Nephron (organoid): Measurements from ENCODE around the gene GNB1L.

ENCODE experiments used
- H3K27ac Mint-ChIP-seq, 3 experiments: 2 replicates each; pipeline ENCODE4 v1.8.0; 2020; ENCODE audit warnings: mixed read lengths in 3 of 3, mild to moderate bottlenecking in 2 of 3, moderate library complexity in 1 of 3
- H3K27me3 Mint-ChIP-seq: 2 replicates; pipeline ENCODE4 v1.8.0; 2021; ENCODE audit warnings: low read depth, mild to moderate bottlenecking, moderate library complexity, mixed read lengths
- H3K36me3 Mint-ChIP-seq: 2 replicates; pipeline ENCODE4 v1.8.0; 2020; ENCODE audit warnings: low read depth, mixed read lengths
- H3K4me1 Mint-ChIP-seq: 2 replicates; pipeline ENCODE4 v1.8.0; 2020; ENCODE audit warnings: mixed read lengths
- H3K4me3 Mint-ChIP-seq, 3 experiments: 2 replicates each; pipeline ENCODE4 v1.8.0; 2020; ENCODE audit warnings: mild to moderate bottlenecking in 3 of 3, mixed read lengths in 3 of 3, moderate library complexity in 2 of 3
- H3K9me3 Mint-ChIP-seq: 2 replicates; pipeline ENCODE4 v1.8.0; 2020; ENCODE audit warnings: mixed read lengths
- CTCF ChIP-seq, 3 experiments: fragments of 200-600 bp; sonication (generic); IDR thresholded peaks; one replicate each; pipeline ENCODE4 v1.5.0; 2021; ENCODE audit warnings: antibody characterized with exemption in 3 of 3; ENCODE audit not compliant: unreplicated experiment in 3 of 3

GNB1L gene

GRCh38 chr22:19875061-19875530 lies 20.4 kb upstream of the GNB1L start:
- H3K4me1 Mint-ChIP-seq = peaks cover 25% of the 10 kb centered on the region

GRCh38 chr22:19874307-19875060 lies 19.8 kb upstream of the GNB1L start:
- TF ChIP-seq CTCF (IDR thresholded peaks at IDR 0.05; ENCODE audit: unreplicated experiment in 3 of 3) = no peak
- no peaks in the 10 kb centered on the region for H3K36me3 Mint-ChIP-seq
- H3K9me3 Mint-ChIP-seq = no peaks in the 10 kb centered on the region
- peaks cover 5% of the 10 kb centered on the region for H3K27me3 Mint-ChIP-seq
- H3K4me3 Mint-ChIP-seq = no peak overlapping the region
- H3K4me1 Mint-ChIP-seq = peaks cover 25% of the 10 kb centered on the region
- H3K27ac Mint-ChIP-seq = no peak overlapping the region

More at GRCh38 chr22:19875061-19875530, 20.4 kb upstream of the GNB1L start:
- H3K27ac Mint-ChIP-seq = no peak overlapping the region
- peaks cover 5% of the 10 kb centered on the region for H3K27me3 Mint-ChIP-seq
- no peaks in the 10 kb centered on the region for H3K9me3 Mint-ChIP-seq
- no peaks in the 10 kb centered on the region for H3K36me3 Mint-ChIP-seq
- TF ChIP-seq CTCF (IDR thresholded peaks at IDR 0.05; ENCODE audit: unreplicated experiment in 3 of 3) = no peak
- no peak overlapping the region for H3K4me3 Mint-ChIP-seq

- H3K4me3 Mint-ChIP-seq = no peak overlapping the region
- H3K36me3 Mint-ChIP-seq = no peaks in the 10 kb centered on the region
- H3K4me1 Mint-ChIP-seq = peaks cover 22% of the 10 kb centered on the region
- peaks cover 5% of the 10 kb centered on the region for H3K27me3 Mint-ChIP-seq
- H3K27ac Mint-ChIP-seq = no peak overlapping the region
- no peak for TF ChIP-seq CTCF (IDR thresholded peaks at IDR 0.05; ENCODE audit: unreplicated experiment in 3 of 3)
- H3K9me3 Mint-ChIP-seq = no peaks in the 10 kb centered on the region
Observed at GRCh38 chr22:19873960-19874306, 19.3 kb upstream of the GNB1L start.

- Mint-ChIP-seq H3K27me3 (peaks cover 5% of the 10 kb centered on the region), H3K27ac (no peak overlapping the region), H3K4me1 (peaks cover 16% of the 10 kb centered on the region), H3K36me3 (no peaks in the 10 kb centered on the region), H3K9me3 (no peaks in the 10 kb centered on the region), H3K4me3 (no peak overlapping the region)
- TF ChIP-seq CTCF (IDR thresholded peaks at IDR 0.05; ENCODE audit: unreplicated experiment in 3 of 3) = no peak
Observed at GRCh38 chr22:19873138-19873959, 18.7 kb upstream of the GNB1L start.

GRCh38 chr22:19872779-19873137 lies 18.1 kb upstream of the GNB1L start:
- Mint-ChIP-seq H3K27ac (no peak overlapping the region), H3K9me3 (no peaks in the 10 kb centered on the region), H3K36me3 (no peaks in the 10 kb centered on the region), H3K4me1 (peaks cover 10% of the 10 kb centered on the region), H3K27me3 (peaks cover 10% of the 10 kb centered on the region), H3K4me3 (no peak overlapping the region)
- TF ChIP-seq CTCF (IDR thresholded peaks at IDR 0.05; ENCODE audit: unreplicated experiment in 3 of 3) = no peak
